Measurements from ENCODE around the gene ZNF532.

DNA sequence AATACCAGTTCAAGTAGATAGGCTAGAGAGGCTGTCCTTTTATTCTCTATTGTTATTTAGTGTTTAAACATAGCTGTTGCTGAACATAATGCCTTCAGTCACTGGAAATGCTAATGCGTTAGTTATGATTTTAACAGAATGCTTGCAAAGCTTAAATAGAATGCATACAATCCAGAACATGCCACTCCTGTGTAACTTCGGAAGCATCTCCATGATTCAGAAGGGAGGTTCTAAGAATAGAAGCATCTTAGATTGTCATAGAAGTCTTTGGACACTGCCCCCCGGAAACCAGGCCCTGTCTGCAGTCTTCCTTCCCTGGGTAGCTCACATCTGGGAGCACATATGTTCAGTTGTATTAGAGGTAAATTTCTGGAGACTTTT, 73.2 kb downstream of the ZNF532 start:
- TF ChIP-seq, protein P1, sequence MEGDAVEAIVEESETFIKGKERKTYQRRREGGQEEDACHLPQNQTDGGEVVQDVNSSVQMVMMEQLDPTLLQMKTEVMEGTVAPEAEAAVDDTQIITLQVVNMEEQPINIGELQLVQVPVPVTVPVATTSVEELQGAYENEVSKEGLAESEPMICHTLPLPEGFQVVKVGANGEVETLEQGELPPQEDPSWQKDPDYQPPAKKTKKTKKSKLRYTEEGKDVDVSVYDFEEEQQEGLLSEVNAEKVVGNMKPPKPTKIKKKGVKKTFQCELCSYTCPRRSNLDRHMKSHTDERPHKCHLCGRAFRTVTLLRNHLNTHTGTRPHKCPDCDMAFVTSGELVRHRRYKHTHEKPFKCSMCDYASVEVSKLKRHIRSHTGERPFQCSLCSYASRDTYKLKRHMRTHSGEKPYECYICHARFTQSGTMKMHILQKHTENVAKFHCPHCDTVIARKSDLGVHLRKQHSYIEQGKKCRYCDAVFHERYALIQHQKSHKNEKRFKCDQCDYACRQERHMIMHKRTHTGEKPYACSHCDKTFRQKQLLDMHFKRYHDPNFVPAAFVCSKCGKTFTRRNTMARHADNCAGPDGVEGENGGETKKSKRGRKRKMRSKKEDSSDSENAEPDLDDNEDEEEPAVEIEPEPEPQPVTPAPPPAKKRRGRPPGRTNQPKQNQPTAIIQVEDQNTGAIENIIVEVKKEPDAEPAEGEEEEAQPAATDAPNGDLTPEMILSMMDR (IDR thresholded peaks at IDR 0.05): no peak
- no peak for TF ChIP-seq POLR2A (IDR thresholded peaks at IDR 0.05)
